Prostate gland (tissue), 2 donors: ENCODE results near the gene LRATD1. TPM values are rescaled to one million over a fixed set of nuclear protein-coding genes. Genes with fewer than 3 reads are reported as not detected.

ENCODE experiments used
- DNase-seq: peaks from one replicate; pipeline ENCODE4 v3.0.0-alpha.2; 2019; ENCODE audit warnings: low spot score
- H3K27ac ChIP-seq, 2 donors: fragments of 200-600 bp; sonication (generic); 2 replicates each; pipeline ENCODE4 v1.5.1; 2017 to 2019
- H3K27me3 ChIP-seq: fragments of 200-600 bp; sonication (generic); replicated peaks from 2 replicates; pipeline ENCODE4 v1.5.1; 2019; ENCODE audit not compliant: insufficient read depth
- H3K36me3 ChIP-seq, 2 donors: fragments of 200-600 bp; sonication (generic); 1 replicate in 1 of 2; 2 replicates in 1 of 2; pipeline versions ENCODE4 v1.5.1 to v1.8.1; 2017 to 2019
- H3K4me1 ChIP-seq: fragments of 200-600 bp; sonication (generic); replicated peaks from 2 replicates; pipeline ENCODE4 v1.5.1; 2019
- H3K4me3 ChIP-seq, 2 donors: fragments of 200-600 bp; sonication (generic); 2 replicates each; pipeline ENCODE4 v1.5.1; 2017 to 2019
- H3K9me3 ChIP-seq: fragments of 200-600 bp; sonication (generic); 2 replicates; pipeline ENCODE4 v1.5.1; 2017
- CTCF ChIP-seq, 4 experiments: fragments of 200-600 bp in 2 of 4; fragments of 450-650 bp in 2 of 4; sonication (generic) in 2 of 4; IDR thresholded peaks; 1 replicate in 3 of 4; 2 replicates in 1 of 4; pipeline ENCODE4 v1.5.1; 2016 to 2019; ENCODE audit warnings: antibody characterized with exemption in 4 of 4, mild to moderate bottlenecking in 2 of 4, moderate library complexity in 2 of 4
- POLR2A ChIP-seq: fragments of 450-650 bp; IDR thresholded peaks from one replicate; pipeline ENCODE4 v1.6.1; 2016; ENCODE audit warnings: antibody characterized with exemption, mild to moderate bottlenecking
- POLR2AphosphoS5 ChIP-seq: sonication (generic); formaldehyde crosslinking; IDR thresholded peaks from one replicate; pipeline ENCODE4 v1.6.1; 2017; ENCODE audit warnings: antibody characterized with exemption
- WGBS: methylation state at CpG from one replicate; pipeline ENCODE4 v1.1.5; 2018; 5-methylcytosine and 5-hydroxymethylcytosine counted together
- intact Hi-C: fragments of 100-400 bp; cut with DNase I; formaldehyde crosslinking; loops from one replicate; pipeline ENCODE4 v1.14.2; 2022
- total RNA-seq, 2 donors: library from RNA; depleted of rRNA; stranded (reverse); fragments of >200 nt; gene quantifications; one replicate each; pipeline ENCODE4 v1.1.0, GENCODE V29; 2016

Gene LRATD1
- total RNA-seq, 2 donors from 2014 or later = 123 to 129 TPM

GRCh38 chr2:14631406-14632040 lies 994 bp upstream of the LRATD1 start:
- no peak overlapping the region for H3K4me3 ChIP-seq

GRCh38 chr2:14633061-14633460 lies 544 bp downstream of the LRATD1 start:
- Histone ChIP-seq H3K36me3 (no peaks in the 10 kb centered on the region), H3K9me3 (no peaks in the 10 kb centered on the region), H3K27ac (peak overlapping the region; percentile 82 to 86), H3K4me1 (no peaks in the 10 kb centered on the region), H3K4me3 (peak overlapping the region; percentile 55 to 56), H3K27me3 (no peaks in the 10 kb centered on the region)
- no peak for TF ChIP-seq POLR2A
- TF ChIP-seq POLR2AphosphoS5 = no peak
- no peak for TF ChIP-seq CTCF (IDR thresholded peaks at IDR 0.05)
- DNase-seq = peak; percentile 20
- intact Hi-C loops = no loop called here
- WGBS = 3% methylated on average over 13 of the region's 13 CpGs

More at GRCh38 chr2:14631406-14632040, 994 bp upstream of the LRATD1 start:
- Histone ChIP-seq H3K4me1 (no peaks in the 10 kb centered on the region), H3K27me3 (peaks cover 2% of the 10 kb centered on the region), H3K27ac (peak overlapping the region in 1 of 2 donors; percentile 64), H3K9me3 (no peaks in the 10 kb centered on the region), H3K36me3 (no peaks in the 10 kb centered on the region)
- intact Hi-C loops = no loop called here
- TF ChIP-seq CTCF (IDR thresholded peaks at IDR 0.05) (no peak), POLR2AphosphoS5 (no peak), POLR2A (no peak)
- 61% methylated on average over 3 of the region's 3 CpGs for whole genome bisulfite sequencing
- DNase-seq = no peak

GRCh38 chr2:14633461-14634181 lies 1.1 kb downstream of the LRATD1 start:
- peak; percentile 6 for DNase-seq
- Histone ChIP-seq H3K27ac (peak overlapping the region; percentile 82 to 86), H3K27me3 (no peaks in the 10 kb centered on the region), H3K36me3 (no peaks in the 10 kb centered on the region), H3K9me3 (no peaks in the 10 kb centered on the region), H3K4me1 (no peaks in the 10 kb centered on the region), H3K4me3 (peak overlapping the region; percentile 55 to 56)
- WGBS = 4% methylated on average over 41 of the region's 42 CpGs
- intact Hi-C loops = no loop called here
- TF ChIP-seq CTCF (IDR thresholded peaks at IDR 0.05) (no peak), POLR2AphosphoS5 (peak; percentile 3)

- H3K4me1 ChIP-seq = no peaks in the 10 kb centered on the region
- no peaks in the 10 kb centered on the region for H3K36me3 ChIP-seq
- H3K27me3 ChIP-seq = no peaks in the 10 kb centered on the region
- TF ChIP-seq POLR2A = peak; percentile 41
- TF ChIP-seq POLR2AphosphoS5 = no peak
- 1% methylated on average over 18 of the region's 31 CpGs for WGBS
- H3K27ac ChIP-seq = peak overlapping the region; percentile 82 to 86
- DNase-seq = no peak
- no peaks in the 10 kb centered on the region for H3K9me3 ChIP-seq
- peak overlapping the region; percentile 55 to 56 for H3K4me3 ChIP-seq
- intact Hi-C loops = no loop called here
Observed at GRCh38 chr2:14634182-14634488, 1.6 kb downstream of the LRATD1 start.

GRCh38 chr2:14634489-14635390 lies 2.2 kb downstream of the LRATD1 start:
- Histone ChIP-seq H3K9me3 (no peaks in the 10 kb centered on the region), H3K27ac (peak overlapping the region; percentile 82 to 86), H3K4me1 (no peaks in the 10 kb centered on the region), H3K27me3 (no peaks in the 10 kb centered on the region), H3K36me3 (no peaks in the 10 kb centered on the region), H3K4me3 (peak overlapping the region; percentile 55 to 56)
- intact Hi-C loops = no loop called here
- WGBS = 3% methylated on average over 77 of the region's 81 CpGs
- TF ChIP-seq POLR2A (no peak), POLR2AphosphoS5 (peak; percentile 62), CTCF (IDR thresholded peaks at IDR 0.05) (peak; percentile 65 to 87 (median 77))
- DNase-seq = peak; percentile 92
